ENCODE measurements around the gene TTC7B.

TTC7B gene

GRCh38 chr14:90499908-90500664, 316.1 kb downstream of the TTC7B start:
- DNase-seq, result no peak

- no peak for DNase-seq
Observed at GRCh38 chr14:90499121-90499520, 317.1 kb downstream of the TTC7B start.

DNA sequence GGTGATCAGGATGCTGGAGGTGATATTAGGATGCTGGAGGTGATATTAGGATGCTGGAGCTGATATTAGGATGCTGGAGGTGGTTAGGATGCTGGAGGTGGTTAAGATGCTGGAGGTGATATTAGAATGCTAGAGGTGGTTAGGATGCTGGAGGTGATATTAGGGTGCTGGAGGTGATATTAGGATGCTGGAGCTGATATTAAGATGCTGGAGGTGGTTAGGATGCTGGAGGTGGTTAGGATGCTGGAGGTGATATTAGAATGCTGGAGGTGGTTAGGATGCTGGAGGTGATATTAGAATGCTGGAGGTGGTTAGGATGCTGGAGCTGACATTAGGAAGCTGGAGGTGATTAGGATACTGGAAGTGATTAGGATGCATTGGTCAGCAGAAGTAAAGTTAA, 318.0 kb downstream of the TTC7B start:
- DNase-seq, result no peak

DNA sequence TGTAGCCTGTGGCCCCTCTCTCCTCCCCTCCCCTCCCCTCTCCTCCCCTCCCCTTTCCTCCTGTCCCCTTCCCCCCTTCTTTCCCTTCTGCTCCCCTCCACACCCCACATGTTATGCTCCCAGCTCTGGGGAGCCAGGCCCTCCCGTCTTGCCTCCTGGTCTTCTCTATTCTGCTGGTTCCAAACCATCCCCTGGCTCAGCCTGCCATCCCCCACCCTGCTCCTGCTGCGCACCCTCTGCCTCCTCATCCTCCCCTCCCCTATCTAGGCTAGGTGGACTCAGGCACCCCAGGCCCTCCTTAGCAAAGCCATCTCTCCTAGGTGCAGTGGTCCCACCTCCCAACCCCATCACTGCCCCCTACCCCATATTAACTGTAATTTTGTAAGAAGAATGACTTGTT, 319.9 kb downstream of the TTC7B start:
- DNase-seq, result no peak

- peak; percentile 37 for DNase-seq
Observed at GRCh38 chr14:90495357-90496276, 320.6 kb downstream of the TTC7B start.

DNA sequence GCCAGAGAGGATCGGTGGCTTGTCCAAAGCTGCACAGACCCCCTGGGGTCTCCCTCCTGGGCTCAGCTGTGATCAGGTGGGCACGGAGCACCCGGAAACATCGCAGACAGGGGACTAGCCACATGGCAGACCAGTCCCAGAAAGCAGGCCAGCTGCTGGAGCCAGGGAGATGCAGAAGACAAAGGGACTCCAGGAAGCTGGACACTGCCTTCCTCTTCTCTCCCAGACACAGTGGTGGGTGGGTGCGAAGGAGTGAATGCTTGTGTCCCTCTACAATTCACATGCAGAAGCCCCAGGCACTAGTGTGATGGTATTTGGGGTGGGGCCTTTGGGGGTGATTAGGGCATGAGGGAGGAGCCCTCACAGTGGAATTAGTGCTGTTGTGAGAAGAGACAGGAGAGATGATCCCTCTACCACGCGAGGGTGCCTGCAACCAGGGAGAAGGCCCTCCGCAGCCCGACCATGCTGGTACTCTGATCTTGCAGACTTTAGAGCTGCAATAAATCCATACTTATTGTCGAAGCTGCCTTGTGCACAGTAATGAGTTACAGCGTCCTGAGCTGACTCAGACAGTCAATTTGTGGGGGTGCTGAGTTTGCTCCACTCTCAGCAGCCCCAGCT, 324.2 kb downstream of the TTC7B start:
- DNase-seq, result no peak

DNA sequence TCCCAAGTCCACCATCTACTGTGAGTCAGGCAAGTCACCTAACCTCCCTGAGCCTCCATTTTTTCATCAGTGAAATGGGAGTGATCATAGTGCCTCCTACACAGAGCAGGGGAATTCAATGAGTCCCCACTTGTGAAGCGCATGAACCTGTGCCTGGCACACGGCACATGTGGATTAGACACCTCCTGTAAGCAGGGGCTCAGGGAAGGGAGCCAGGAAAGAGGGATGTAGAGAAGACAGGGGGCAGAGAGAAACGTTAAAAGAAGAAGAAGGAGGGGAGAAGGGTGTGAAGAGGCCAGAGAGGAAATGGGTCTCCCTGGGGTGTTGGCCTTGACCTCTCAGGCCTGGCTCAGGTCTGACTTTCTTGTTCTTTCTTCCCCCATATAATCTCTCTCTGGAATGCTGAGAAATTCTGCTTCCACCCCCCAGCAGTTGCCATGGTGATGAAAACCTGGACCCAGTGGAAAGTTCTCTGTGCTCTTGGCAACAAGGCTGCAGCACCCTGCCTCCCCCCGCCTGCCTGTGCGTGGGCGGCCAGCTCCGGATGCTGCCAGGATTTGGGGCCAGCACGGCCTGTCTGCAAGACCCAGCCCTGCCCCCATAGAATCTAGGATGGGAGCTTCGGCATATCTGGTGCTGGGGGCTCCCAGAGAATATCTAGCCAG, 324.9 kb downstream of the TTC7B start:
- DNase-seq, result no peak

GRCh38 chr14:90490720-90491050, 325.5 kb downstream of the TTC7B start:
- no peak for DNase-seq

- no peak for DNase-seq
Observed at GRCh38 chr14:90489916-90490719, 326.1 kb downstream of the TTC7B start.

DNA sequence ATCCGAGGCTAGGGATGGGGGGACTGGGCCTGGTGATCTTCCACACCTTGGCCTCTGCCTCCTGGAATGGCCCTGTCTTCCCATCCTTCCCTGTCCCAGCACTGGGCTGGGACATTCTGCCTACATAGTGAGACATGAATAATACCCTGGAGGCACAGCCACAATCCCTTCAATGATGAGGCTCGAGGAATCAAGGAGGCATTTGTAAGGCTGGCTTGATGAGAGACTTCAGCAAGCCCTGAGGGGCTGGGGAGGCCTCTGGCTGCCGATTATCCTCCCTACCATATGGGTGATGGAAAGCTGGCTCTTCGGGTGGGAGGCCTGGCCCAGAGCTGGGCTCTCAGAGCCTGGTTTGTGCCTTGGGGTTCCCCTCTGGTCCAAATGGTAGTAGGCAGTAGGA, 326.9 kb downstream of the TTC7B start:
- no peak for DNase-seq

DNA sequence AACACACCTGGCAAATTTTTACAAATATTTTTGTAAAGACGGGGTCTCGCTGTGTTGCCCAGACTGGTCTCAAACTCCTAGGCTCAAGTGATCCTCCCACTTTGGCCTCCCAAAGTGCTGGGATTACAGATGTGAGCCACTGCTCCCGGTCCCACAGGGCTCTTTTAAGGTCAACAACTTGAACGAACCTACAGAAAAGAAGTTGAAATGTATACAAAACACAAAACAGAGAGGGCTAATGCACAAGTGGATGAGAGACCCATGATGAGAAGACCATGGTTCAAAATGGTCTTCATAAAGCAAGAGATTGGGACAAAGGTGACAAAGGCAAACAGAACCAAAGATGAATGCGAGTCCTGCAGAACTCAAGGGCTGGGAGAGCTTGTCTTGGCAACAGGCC, 328.0 kb downstream of the TTC7B start:
- no peak for DNase-seq

DNA sequence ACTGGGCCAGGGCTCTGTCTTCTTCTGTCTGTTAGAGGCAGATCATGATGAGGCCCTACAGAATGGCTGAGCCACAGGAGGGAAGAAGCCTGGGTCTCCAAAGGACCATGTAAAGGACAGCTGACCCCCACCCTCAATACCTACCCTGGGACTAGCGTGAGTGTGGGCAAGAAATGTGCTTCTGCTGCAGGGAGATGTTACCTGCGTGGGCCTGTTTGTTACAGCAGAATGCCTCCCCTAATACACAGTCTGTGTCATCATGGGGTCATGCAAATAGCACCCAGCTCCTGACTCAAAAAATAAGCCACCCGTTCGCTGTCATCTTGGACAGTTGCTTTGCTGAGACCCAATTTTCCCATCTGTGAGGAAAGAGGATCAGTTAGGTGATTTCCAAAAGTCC, 328.8 kb downstream of the TTC7B start:
- DNase-seq, result no peak

DNA sequence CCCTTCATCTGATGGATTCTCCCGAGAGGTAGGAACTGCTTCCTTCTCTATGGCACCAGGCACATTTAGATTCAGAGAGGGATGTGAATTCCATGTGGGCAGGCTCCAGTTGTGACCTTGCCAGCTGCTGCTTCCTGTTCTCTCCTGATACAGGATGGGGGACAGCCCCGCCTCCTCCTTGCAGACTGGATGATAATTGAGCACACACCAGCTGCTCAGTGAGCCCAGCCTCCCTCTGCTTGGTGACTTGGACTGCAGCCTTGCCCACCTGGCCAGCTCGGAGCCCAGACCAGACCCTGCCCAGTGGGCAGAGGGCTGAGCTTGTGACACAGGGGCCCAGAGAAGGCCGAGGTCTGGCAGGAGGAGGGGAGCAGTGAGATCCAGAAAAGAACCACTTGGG, 329.2 kb downstream of the TTC7B start:
- no peak for DNase-seq

DNA sequence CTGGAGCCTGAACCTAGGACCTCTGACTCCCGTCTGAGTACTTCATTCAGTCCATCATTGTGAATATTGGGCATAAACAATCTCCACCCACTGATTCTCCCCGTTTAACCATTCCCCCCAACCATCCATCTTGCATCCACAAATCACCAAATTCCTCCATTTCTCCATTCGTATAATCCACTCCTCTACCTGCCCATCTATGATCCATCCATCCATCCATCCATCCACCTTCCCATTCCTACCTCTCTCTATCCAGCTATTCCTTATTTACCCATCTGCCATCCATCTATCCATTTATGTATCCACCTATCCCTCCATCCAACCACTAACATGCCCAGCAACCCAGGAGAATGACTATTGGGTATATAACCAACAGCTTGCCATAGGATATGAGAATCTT, 331.9 kb downstream of the TTC7B start:
- no peak for DNase-seq

DNA sequence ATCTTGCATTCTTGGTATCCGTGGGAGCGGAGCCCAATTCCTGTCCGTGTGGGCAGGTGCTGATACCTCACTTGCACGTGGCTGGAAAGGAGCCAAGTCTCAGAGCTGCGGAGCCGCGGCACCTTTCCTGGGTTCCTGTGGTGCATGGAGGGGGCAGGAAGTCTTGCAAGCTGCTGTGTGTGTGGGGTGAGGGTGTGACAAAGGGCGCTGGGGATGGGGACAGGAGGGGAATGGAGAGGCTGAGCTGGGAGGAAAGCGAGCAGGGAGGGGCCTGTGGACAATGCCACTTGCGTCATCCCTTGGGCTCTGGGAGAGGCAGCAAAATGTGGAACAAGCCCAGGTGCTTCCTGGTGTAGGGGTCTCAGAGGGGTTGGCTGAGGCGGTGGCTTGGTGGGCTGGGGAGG, 332.7 kb downstream of the TTC7B start:
- no peak for DNase-seq

DNA sequence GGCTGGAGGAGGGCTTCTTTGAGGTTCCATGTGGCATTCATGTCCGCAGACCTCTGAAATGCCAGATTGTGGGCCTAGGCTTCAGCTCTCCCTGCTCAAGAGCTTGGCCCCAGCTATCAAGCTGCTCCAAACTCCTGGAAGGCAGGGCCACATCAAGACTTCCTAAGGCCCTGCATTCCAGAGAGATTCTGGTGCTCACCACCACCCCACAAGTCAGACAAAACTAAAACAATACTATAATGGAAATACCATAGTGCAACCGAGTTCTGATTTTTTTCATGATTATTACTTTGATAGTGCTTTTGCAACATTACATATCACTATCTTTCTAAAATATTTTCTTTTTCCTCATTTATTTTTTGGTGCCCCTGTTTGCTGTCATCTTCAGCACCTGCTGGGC, 333.1 kb downstream of the TTC7B start:
- no peak for DNase-seq

- DNase-seq, result no peak
Observed at GRCh38 chr14:90475298-90475697, 340.9 kb downstream of the TTC7B start.
